ENCODE measurements around the gene TMEM63B.

The TMEM63B gene

DNA sequence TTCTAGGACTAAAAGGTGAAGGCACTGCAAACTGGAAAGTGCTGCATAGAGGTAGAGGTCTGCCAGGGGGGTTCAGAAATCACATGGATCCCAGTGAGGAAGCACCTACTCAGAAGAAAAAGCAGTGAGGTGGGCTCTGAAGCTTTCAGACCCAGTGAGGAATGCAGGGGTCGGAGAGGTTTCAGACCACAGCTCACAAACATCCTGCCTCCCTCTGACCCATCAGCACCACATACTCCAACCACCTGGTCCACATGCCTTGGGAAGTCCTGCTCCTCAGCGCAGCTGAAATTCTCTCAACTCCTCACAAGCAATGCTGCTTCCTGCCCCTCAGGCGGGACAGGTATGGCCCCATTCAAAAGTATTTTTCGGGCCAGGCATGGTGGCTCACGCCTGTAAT, 20.3 kb upstream of the TMEM63B start:
- no peak for DNase-seq (ENCODE audit: extremely low spot score)
- POLR2A ChIA-PET: no interaction called here
- CTCF ChIA-PET: no interaction called here
- TF ChIP-seq FOXM1 (IDR thresholded peaks at IDR 0.05; ENCODE audit: borderline replicate concordance): no peak
- TF ChIP-seq SP1 (IDR thresholded peaks at IDR 0.05): no peak
- TF ChIP-seq ZNF384 (IDR thresholded peaks at IDR 0.05): no peak
- no peak for TF ChIP-seq ARNT (IDR thresholded peaks at IDR 0.05)
- TF ChIP-seq L3MBTL2 (conservative IDR thresholded peaks at IDR 0.05): no peak
- TF ChIP-seq FOXK2 (IDR thresholded peaks at IDR 0.05): no peak
- no peak for TF ChIP-seq ELF4 (IDR thresholded peaks at IDR 0.05)
- no peak for TF ChIP-seq NFRKB (IDR thresholded peaks at IDR 0.05)
- TF ChIP-seq CTBP1 (IDR thresholded peaks at IDR 0.05; ENCODE audit: borderline replicate concordance): no peak
- no peak for TF ChIP-seq FOXA1 (IDR thresholded peaks at IDR 0.05)

DNA sequence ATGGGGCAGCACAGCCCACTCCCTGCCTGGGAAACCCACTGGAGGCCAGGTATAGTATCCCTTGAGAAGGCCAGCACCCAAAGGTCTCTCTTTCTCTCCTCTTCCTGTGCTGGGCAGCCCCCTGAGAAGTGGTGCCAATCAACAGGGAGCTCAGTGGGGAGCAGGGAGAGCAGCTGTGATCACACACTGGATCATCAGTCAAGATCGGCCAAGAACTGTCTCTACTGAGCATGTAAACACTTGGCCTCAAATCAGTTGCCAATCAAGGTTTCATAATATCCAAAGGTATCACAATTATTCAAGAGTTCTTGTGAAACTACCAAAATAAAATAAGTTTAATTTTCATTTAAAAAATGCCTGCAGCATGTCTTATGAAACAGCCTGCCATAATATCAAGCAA, 18.9 kb upstream of the TMEM63B start:
- ChIA-PET CTCF (no interaction called here), POLR2A (interaction anchor here (0.6 kb wide), 1 partner anchor 534 kb away, joined by 4 read pairs; no protein-coding TSS in a partner anchor)
- TF ChIP-seq ARNT (IDR thresholded peaks at IDR 0.05) (no peak), BHLHE40 (IDR thresholded peaks at IDR 0.05; ENCODE audit: borderline replicate concordance) (no peak), HDGF (IDR thresholded peaks at IDR 0.05; ENCODE audit: borderline replicate concordance) (no peak), FOXA1 (IDR thresholded peaks at IDR 0.05) (no peak)
- TF ChIP-seq, protein P1, sequence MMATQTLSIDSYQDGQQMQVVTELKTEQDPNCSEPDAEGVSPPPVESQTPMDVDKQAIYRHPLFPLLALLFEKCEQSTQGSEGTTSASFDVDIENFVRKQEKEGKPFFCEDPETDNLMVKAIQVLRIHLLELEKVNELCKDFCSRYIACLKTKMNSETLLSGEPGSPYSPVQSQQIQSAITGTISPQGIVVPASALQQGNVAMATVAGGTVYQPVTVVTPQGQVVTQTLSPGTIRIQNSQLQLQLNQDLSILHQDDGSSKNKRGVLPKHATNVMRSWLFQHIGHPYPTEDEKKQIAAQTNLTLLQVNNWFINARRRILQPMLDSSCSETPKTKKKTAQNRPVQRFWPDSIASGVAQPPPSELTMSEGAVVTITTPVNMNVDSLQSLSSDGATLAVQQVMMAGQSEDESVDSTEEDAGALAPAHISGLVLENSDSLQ (IDR thresholded peaks at IDR 0.05): no peak
- DNase-seq (ENCODE audit: extremely low spot score): no peak

DNA sequence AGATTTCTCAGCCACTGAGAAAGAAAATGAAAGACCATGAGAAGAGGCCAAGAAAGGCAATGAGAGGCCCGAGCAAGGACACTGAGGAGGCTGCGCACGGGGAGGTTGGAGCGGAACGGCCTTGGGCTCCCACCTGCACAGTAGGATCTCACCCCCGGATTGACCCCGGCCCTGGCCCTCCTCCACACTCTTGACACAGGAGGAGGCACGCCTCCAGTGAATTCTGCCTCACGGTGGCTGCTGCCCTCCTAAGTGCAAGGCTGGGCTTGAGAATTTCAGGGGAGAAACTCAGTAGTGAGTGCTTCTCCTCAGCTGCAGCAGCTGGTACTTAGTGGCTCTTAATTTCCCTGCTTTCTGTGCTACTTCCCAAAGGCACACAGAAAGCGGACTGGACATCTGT, 18.1 kb upstream of the TMEM63B start:
- POLR2A ChIA-PET: no interaction called here
- no peak for DNase-seq (ENCODE audit: extremely low spot score)
- TF ChIP-seq ELF4 (IDR thresholded peaks at IDR 0.05) (no peak), FOXA1 (IDR thresholded peaks at IDR 0.05) (no peak), LEF1 (IDR thresholded peaks at IDR 0.05; ENCODE audit: borderline replicate concordance) (no peak), BHLHE40 (IDR thresholded peaks at IDR 0.05; ENCODE audit: borderline replicate concordance) (no peak), ZNF384 (IDR thresholded peaks at IDR 0.05) (no peak), FOXK2 (IDR thresholded peaks at IDR 0.05) (no peak), NFRKB (IDR thresholded peaks at IDR 0.05) (no peak), ARNT (IDR thresholded peaks at IDR 0.05) (no peak), SP1 (IDR thresholded peaks at IDR 0.05) (no peak), TARDBP (IDR thresholded peaks at IDR 0.05) (no peak), HDGF (IDR thresholded peaks at IDR 0.05; ENCODE audit: borderline replicate concordance) (no peak), SUZ12 (IDR thresholded peaks at IDR 0.05) (no peak), CTBP1 (IDR thresholded peaks at IDR 0.05; ENCODE audit: borderline replicate concordance) (no peak), FOXM1 (IDR thresholded peaks at IDR 0.05; ENCODE audit: borderline replicate concordance) (no peak), L3MBTL2 (conservative IDR thresholded peaks at IDR 0.05) (no peak)
- TF ChIP-seq, protein P1 (IDR thresholded peaks at IDR 0.05): no peak
- CTCF ChIA-PET: no interaction called here

DNA sequence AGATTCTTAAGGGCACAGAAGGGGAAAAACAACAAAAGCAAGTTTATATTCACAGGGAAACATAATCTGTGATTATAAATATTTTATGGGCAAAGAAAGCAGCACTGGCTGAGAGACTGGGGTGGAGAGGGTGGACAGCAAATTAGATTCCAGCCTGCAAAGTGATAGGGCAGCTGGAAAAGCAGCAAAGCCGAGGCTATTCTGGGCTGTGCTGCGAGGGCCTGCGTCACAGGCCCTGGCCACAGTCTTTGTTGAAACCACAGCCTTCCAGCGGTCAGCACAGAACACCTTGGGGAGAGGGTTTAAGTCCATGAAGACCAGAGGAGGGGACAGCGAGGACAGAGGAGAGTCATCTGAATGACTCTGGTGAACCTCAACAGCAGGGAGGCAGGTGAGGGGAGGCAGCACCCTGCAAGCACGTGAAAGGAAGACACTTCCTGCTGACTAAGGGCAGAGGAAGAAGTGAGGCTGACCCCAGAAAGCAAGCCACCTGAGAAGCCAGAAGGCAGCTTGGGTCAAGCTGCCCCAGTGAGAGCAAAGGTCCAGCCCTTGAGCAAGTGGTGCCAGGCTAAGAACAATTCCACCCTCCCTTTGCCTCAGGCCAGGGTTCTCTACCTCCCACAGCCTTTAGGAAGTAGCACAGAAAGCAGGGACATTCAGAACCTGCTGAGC, 17.2 kb upstream of the TMEM63B start:
- TF ChIP-seq NFRKB (IDR thresholded peaks at IDR 0.05) (no peak), FOXM1 (IDR thresholded peaks at IDR 0.05; ENCODE audit: borderline replicate concordance) (no peak), FOXA1 (IDR thresholded peaks at IDR 0.05) (no peak), TARDBP (IDR thresholded peaks at IDR 0.05) (no peak), CTBP1 (IDR thresholded peaks at IDR 0.05; ENCODE audit: borderline replicate concordance) (no peak), BHLHE40 (IDR thresholded peaks at IDR 0.05; ENCODE audit: borderline replicate concordance) (no peak), SUZ12 (IDR thresholded peaks at IDR 0.05) (no peak), ELF4 (IDR thresholded peaks at IDR 0.05) (no peak), L3MBTL2 (conservative IDR thresholded peaks at IDR 0.05) (no peak), ARNT (IDR thresholded peaks at IDR 0.05) (no peak), FOXK2 (IDR thresholded peaks at IDR 0.05) (no peak), SP1 (IDR thresholded peaks at IDR 0.05) (no peak), LEF1 (IDR thresholded peaks at IDR 0.05; ENCODE audit: borderline replicate concordance) (no peak), ZNF384 (IDR thresholded peaks at IDR 0.05) (no peak), HDGF (IDR thresholded peaks at IDR 0.05; ENCODE audit: borderline replicate concordance) (no peak)
- TF ChIP-seq, protein P1 (IDR thresholded peaks at IDR 0.05): no peak
- CTCF ChIA-PET: interaction anchor here (1.1 to 1.6 kb wide), 3 partner anchors 23 to 136 kb away, joined by 3 read pairs; no protein-coding TSS in a partner anchor
- POLR2A ChIA-PET: no interaction called here
- no peak for DNase-seq (ENCODE audit: extremely low spot score)

DNA sequence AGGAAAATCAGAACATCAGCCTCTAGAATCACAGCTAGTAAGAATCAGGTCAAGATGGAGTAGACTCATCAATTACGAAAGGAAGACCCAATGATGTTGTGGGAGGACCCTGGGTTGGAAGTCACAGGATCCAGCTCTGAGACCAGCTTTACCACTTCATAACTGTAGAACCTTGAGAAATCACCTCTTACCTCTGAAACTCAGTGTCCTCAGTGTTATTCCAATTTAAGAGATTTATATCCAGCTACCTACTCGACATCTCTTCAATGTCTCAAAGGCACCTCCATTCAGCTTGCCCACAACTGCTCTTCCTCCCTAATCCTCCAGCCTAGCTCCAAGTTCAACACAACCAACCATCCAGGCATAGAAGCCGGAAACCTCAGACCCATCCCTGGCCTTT, 16.4 kb upstream of the TMEM63B start:
- ChIA-PET POLR2A (interaction anchor here (1.2 kb wide), 1 partner anchor 11 kb away, joined by 3 read pairs; no protein-coding TSS in a partner anchor), CTCF (interaction anchor here (0.6 to 1.6 kb wide), 8 partner anchors 8 to 587 kb away, joined by 3 to 4 read pairs (median 3); no protein-coding TSS in a partner anchor)
- DNase-seq (ENCODE audit: extremely low spot score): no peak
- TF ChIP-seq HDGF (IDR thresholded peaks at IDR 0.05; ENCODE audit: borderline replicate concordance): no peak
- TF ChIP-seq, protein P1 (IDR thresholded peaks at IDR 0.05): no peak
- no peak for TF ChIP-seq NFRKB (IDR thresholded peaks at IDR 0.05)
- TF ChIP-seq SUZ12 (IDR thresholded peaks at IDR 0.05): no peak
- TF ChIP-seq FOXK2 (IDR thresholded peaks at IDR 0.05): no peak
- TF ChIP-seq TARDBP (IDR thresholded peaks at IDR 0.05): no peak
- TF ChIP-seq LEF1 (IDR thresholded peaks at IDR 0.05; ENCODE audit: borderline replicate concordance): no peak
- no peak for TF ChIP-seq FOXM1 (IDR thresholded peaks at IDR 0.05; ENCODE audit: borderline replicate concordance)
- no peak for TF ChIP-seq CTBP1 (IDR thresholded peaks at IDR 0.05; ENCODE audit: borderline replicate concordance)
- no peak for TF ChIP-seq FOXA1 (IDR thresholded peaks at IDR 0.05)
- TF ChIP-seq BHLHE40 (IDR thresholded peaks at IDR 0.05; ENCODE audit: borderline replicate concordance): no peak
- TF ChIP-seq ELF4 (IDR thresholded peaks at IDR 0.05): no peak
- no peak for TF ChIP-seq SP1 (IDR thresholded peaks at IDR 0.05)
- TF ChIP-seq ARNT (IDR thresholded peaks at IDR 0.05): no peak
- TF ChIP-seq L3MBTL2 (conservative IDR thresholded peaks at IDR 0.05): no peak
